PC-3 (cell line): ENCODE results near the gene CNTN4.

Source experiments
- EZH2 ChIP-seq: fragments of 300-600 bp; sonication (generic); IDR thresholded peaks from one replicate; pipeline ENCODE4 v1.6.1; 2017; ENCODE audit warnings: antibody characterized with exemption, mild to moderate bottlenecking, low read length; ENCODE audit not compliant: unreplicated experiment
- EZH2phosphoT487 ChIP-seq: fragments of 300-600 bp; sonication (generic); IDR thresholded peaks from 2 replicates; pipeline ENCODE4 v1.6.1; 2018; ENCODE audit warnings: mild to moderate bottlenecking, antibody characterized with exemption, low read length, borderline replicate concordance
- TF ChIP-seq, protein P1 (sequence below): fragments of 300-600 bp; sonication (generic); conservative IDR thresholded peaks from 2 replicates; pipeline ENCODE4 v1.5.1; 2017; ENCODE audit warnings: antibody characterized with exemption, low read depth, mild to moderate bottlenecking, low read length

DNA sequence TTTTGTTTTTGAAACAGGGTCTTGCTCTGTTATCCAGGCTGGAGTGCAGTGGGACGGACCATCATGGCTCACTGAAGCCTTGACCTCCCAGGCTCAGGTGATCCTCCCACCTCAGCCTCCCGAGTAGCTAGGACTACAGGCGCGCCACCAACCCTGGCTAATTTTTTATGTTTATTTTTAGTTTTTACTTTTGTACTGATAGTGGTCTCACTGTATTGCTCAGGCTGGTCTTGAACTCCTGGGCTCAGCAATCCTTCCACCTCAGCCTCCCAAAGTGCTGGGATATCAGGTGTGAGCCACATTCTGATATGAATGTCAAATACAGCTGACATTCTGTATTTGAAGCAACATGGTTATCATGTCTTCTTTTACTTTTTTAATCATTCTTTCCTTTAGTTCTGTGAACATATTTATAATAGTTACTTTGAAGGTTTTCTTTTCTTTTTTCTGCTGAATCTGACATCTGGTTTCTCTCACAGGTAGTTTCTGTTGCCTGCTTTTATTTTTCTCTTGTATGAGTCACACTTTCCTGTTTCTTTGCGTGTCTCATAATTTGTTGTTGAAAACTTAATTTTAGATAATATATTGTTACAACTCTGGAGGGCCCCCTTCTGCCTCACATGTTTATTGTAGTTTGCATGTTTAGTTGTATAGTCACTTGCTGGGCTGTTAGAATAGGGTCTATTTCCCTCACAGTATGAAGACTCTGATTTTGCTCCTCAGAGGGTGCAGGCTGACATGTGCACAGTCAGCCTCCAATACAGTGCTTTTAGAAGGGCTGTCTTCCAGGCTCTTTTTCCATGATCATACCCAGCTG is 8.4 kb upstream of the CNTN4 start:
- TF ChIP-seq, protein P1, sequence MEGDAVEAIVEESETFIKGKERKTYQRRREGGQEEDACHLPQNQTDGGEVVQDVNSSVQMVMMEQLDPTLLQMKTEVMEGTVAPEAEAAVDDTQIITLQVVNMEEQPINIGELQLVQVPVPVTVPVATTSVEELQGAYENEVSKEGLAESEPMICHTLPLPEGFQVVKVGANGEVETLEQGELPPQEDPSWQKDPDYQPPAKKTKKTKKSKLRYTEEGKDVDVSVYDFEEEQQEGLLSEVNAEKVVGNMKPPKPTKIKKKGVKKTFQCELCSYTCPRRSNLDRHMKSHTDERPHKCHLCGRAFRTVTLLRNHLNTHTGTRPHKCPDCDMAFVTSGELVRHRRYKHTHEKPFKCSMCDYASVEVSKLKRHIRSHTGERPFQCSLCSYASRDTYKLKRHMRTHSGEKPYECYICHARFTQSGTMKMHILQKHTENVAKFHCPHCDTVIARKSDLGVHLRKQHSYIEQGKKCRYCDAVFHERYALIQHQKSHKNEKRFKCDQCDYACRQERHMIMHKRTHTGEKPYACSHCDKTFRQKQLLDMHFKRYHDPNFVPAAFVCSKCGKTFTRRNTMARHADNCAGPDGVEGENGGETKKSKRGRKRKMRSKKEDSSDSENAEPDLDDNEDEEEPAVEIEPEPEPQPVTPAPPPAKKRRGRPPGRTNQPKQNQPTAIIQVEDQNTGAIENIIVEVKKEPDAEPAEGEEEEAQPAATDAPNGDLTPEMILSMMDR: no peak
- TF ChIP-seq EZH2 (no peak), EZH2phosphoT487 (no peak)
